NCI-H2029 treated with DMSO at 0.1 percent for 48 hours (cell line): Measurements from ENCODE around the gene SPATA17.

ENCODE experiments used
- DNase-seq: peaks from one replicate; lab custom pipeline; 2025; lab: John Stamatoyannopoulos, UW

Gene SPATA17

GRCh38 chr1:217911908-217912307 lies 280.8 kb downstream of the SPATA17 start:
- no peak for DNase-seq

GRCh38 chr1:217917281-217917887 lies 286.2 kb downstream of the SPATA17 start:
- DNase-seq, result no peak

- DNase-seq, result no peak
Measured at GRCh38 chr1:217919683-217920388, 288.7 kb downstream of the SPATA17 start.
